Glutamatergic neuron (in vitro differentiated cells): ENCODE data around the gene FECH. TPM values are rescaled to one million over a fixed set of nuclear protein-coding genes. Genes with fewer than 3 reads are reported as not detected.
A peak's percentile ranks its signal among the peaks of the same experiment; 100 is the strongest.

Source experiments
- DNase-seq: peaks from one replicate; pipeline ENCODE4 v3.0.0; 2022
- H3K27ac Mint-ChIP-seq: one replicate; pipeline ENCODE4 v1.8.0; 2020; ENCODE audit warnings: mild to moderate bottlenecking, mixed read lengths, inconsistent platforms; ENCODE audit not compliant: unreplicated experiment
- H3K27me3 Mint-ChIP-seq: one replicate; pipeline ENCODE4 v1.8.0; 2020; ENCODE audit warnings: mild to moderate bottlenecking, moderate library complexity, mixed read lengths, inconsistent platforms; ENCODE audit not compliant: unreplicated experiment
- H3K36me3 Mint-ChIP-seq: one replicate; pipeline ENCODE4 v1.8.0; 2020; ENCODE audit warnings: mild to moderate bottlenecking, mixed read lengths, inconsistent platforms; ENCODE audit not compliant: unreplicated experiment
- H3K4me1 Mint-ChIP-seq: one replicate; pipeline ENCODE4 v1.8.0; 2020; ENCODE audit warnings: mild to moderate bottlenecking, low read depth, mixed read lengths, inconsistent platforms; ENCODE audit not compliant: unreplicated experiment
- H3K4me3 Mint-ChIP-seq: one replicate; pipeline ENCODE4 v1.8.0; 2020; ENCODE audit warnings: mild to moderate bottlenecking, mixed read lengths, inconsistent platforms; ENCODE audit not compliant: unreplicated experiment
- H3K9me3 Mint-ChIP-seq: one replicate; pipeline ENCODE4 v1.8.0; 2020; ENCODE audit warnings: mild to moderate bottlenecking, moderate library complexity, mixed read lengths, inconsistent platforms; ENCODE audit not compliant: unreplicated experiment
- total RNA-seq: library from RNA; stranded (reverse); fragmentation: NEBNext Ultra II Directional; extraction: Animal tissue kit (Norgen Biotek cat#: 25700); gene quantifications from one replicate; pipeline ENCODE4 v1.2.1, GENCODE V29; 2021; ENCODE audit not compliant: unreplicated experiment
- TF ChIP-seq, protein P1 (sequence below): fragments of 200-600 bp; sonication (generic); IDR thresholded peaks from one replicate; pipeline ENCODE4 v1.5.0; 2021; ENCODE audit not compliant: partially characterized antibody, unreplicated experiment

Gene FECH
- total RNA-seq, 1 donor from 2014 or later, result 16.5 TPM

DNA sequence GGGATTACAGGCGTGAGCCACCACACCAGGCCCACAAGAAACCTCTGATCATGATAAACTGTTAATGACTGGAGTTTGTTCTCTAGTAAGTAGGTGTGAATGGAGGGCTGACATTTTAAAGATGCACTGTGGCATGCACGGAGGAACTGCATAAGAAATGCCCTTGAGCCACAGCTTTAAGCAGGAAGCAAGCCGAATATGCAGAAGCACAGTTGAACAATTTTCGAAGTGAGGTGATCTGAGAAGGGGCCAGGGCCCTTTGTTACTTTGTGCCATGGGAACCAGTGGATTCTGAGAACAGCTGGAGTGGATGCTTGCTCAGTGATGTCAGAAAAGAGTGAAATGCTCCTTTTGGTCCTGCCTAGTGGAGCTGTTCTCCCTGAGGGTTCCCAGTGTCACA lies 16.3 kb downstream of the FECH start:
- TF ChIP-seq, protein P1, sequence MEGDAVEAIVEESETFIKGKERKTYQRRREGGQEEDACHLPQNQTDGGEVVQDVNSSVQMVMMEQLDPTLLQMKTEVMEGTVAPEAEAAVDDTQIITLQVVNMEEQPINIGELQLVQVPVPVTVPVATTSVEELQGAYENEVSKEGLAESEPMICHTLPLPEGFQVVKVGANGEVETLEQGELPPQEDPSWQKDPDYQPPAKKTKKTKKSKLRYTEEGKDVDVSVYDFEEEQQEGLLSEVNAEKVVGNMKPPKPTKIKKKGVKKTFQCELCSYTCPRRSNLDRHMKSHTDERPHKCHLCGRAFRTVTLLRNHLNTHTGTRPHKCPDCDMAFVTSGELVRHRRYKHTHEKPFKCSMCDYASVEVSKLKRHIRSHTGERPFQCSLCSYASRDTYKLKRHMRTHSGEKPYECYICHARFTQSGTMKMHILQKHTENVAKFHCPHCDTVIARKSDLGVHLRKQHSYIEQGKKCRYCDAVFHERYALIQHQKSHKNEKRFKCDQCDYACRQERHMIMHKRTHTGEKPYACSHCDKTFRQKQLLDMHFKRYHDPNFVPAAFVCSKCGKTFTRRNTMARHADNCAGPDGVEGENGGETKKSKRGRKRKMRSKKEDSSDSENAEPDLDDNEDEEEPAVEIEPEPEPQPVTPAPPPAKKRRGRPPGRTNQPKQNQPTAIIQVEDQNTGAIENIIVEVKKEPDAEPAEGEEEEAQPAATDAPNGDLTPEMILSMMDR, result no peak
- Mint-ChIP-seq H3K27ac (no peak overlapping the region), H3K27me3 (no peaks in the 10 kb centered on the region), H3K4me1 (peaks cover 25% of the 10 kb centered on the region), H3K36me3 (no peaks in the 10 kb centered on the region), H3K9me3 (peaks cover 3% of the 10 kb centered on the region), H3K4me3 (no peak overlapping the region)
- DNase-seq, result no peak

DNA sequence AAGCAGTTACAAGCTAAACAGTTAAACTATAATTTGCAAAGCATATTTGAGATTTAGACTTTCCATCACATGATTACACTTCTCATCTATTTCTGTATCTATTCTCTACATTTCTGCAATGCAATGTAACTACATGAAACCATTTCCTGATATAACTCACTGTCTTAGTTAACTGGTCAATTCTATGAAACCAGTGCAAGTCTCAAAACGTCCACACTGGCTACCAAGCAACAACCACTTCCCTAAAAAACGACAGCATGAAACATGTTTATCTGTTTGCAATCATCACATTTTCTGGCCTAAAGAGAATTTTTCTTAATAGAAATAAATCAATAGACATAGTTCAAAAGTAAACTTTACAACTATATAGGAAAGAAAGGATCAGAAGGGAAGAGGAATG lies 17.4 kb downstream of the FECH start:
- Mint-ChIP-seq H3K27me3 (no peaks in the 10 kb centered on the region), H3K4me1 (peaks cover 25% of the 10 kb centered on the region), H3K9me3 (peaks cover 3% of the 10 kb centered on the region), H3K4me3 (no peak overlapping the region), H3K27ac (no peak overlapping the region), H3K36me3 (no peaks in the 10 kb centered on the region)
- TF ChIP-seq, protein P1, result no peak
- no peak for DNase-seq

DNA sequence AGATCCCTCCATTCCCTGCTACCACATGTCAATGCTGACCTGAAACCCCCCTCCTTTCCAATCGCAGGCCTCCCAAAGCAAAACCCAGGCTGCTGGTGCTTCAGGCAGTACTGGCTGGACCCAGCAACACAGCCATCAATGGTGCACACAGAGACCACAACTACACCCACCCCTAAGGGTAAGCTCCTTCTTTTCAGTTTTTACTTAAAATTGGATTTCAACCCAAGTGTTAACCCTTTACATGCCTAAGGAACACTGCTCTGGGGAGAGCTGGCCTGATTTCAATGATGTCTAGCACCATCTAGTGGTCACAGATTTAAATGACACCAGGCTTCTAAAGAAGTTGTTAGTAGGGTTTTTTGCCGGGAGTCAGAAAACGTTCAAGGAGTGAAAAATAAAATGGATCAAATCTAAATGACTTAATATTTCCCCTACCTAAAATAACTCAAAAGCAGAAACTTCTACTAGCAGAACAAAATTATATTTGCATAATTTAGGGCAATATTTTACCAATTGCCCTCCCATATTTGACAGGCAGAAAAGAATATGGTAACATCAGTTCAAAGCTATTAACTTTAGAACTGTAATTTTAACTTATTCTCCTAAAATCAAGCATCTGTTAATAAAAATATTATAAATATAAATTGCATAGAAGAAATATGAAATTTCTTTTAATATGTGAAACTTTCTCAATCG lies 24.6 kb downstream of the FECH start:
- H3K4me3 Mint-ChIP-seq, result peak overlapping the region; percentile 88
- peaks cover 42% of the 10 kb centered on the region for H3K4me1 Mint-ChIP-seq
- peaks cover 8% of the 10 kb centered on the region for H3K27me3 Mint-ChIP-seq
- peak overlapping the region; percentile 98 for H3K27ac Mint-ChIP-seq
- TF ChIP-seq, protein P1, result peak; percentile 89
- peak; percentile 67 for DNase-seq
- H3K9me3 Mint-ChIP-seq, result peaks cover 19% of the 10 kb centered on the region
- no peaks in the 10 kb centered on the region for H3K36me3 Mint-ChIP-seq

DNA sequence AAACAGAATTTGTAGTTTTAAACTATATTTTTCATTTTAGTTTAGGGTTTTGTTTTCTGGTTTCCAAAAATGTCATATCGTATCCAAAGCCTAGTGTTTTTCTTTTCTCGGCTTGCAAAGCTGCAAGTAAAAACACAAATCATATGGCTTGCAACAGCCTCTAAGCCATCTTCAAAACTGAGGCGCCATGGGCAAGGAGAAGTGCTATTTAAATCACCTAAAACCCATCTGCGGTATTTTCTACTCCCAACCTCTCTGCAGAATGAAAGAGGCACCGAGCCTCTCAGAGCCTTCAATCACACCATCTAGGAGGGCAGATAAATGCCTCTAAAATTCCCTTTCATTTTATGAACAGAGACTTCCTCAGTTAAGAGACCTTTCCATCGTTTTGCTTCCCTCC lies 25.2 kb downstream of the FECH start:
- Mint-ChIP-seq H3K9me3 (peaks cover 22% of the 10 kb centered on the region), H3K4me1 (peaks cover 37% of the 10 kb centered on the region), H3K36me3 (no peaks in the 10 kb centered on the region), H3K4me3 (peak overlapping the region; percentile 88), H3K27me3 (peaks cover 8% of the 10 kb centered on the region), H3K27ac (peak overlapping the region; percentile 98)
- TF ChIP-seq, protein P1, result no peak
- DNase-seq, result no peak

DNA sequence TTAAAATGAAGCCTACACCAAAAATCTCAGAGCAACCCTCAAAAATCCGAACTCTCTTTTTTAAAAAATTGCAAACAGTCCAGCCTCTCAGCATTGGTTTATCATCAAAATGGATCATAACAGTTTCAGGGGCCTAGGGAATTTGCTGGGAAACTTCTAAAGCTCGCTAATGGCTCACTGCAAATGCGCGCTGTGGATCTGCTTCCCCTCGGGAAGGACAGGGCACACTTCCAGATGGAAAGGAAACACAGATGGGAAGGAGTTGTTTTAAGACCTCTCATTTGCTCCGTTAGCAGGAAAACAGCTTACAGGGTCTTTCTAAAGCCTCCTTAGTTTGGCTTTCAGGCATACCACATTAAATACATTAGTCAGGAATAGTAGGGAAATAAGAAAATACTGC lies 27.2 kb downstream of the FECH start:
- H3K27me3 Mint-ChIP-seq, result peaks cover 8% of the 10 kb centered on the region
- H3K4me3 Mint-ChIP-seq, result peak overlapping the region; percentile 84
- peaks cover 34% of the 10 kb centered on the region for H3K4me1 Mint-ChIP-seq
- no peaks in the 10 kb centered on the region for H3K36me3 Mint-ChIP-seq
- H3K9me3 Mint-ChIP-seq, result peaks cover 22% of the 10 kb centered on the region
- TF ChIP-seq, protein P1, result no peak
- peak; percentile 52 for DNase-seq
- H3K27ac Mint-ChIP-seq, result peak overlapping the region; percentile 96
